HCT116 (cell line): ENCODE measurements around the gene TFDP3. TPM values are rescaled to one million over a fixed set of nuclear protein-coding genes. Genes with fewer than 3 reads are reported as not detected.

Source experiments
- ATAC-seq: fragments of 200-7000 bp; cut with Tn5 transposase; 2 replicates; pipeline ENCODE4 v1.9.1; 2020; ENCODE audit warnings: mild to moderate bottlenecking, moderate library complexity
- BruUV-seq: library from RNA; stranded (reverse); fragments of 400-500 nt; replicated peaks from 2 replicates; lab custom pipeline; 2021; lab: Mats Ljungman, UMichigan
- CTCF ChIA-PET: fragments of 300-600 bp; sonication (Branson Sonifier 250); formaldehyde crosslinking; loops from one replicate; lab custom pipeline; 2021; ENCODE audit warnings: antibody characterized with exemption; lab: Charles Lee
- POLR2A ChIA-PET: fragments of 300-600, 350-600 bp; sonication (Branson Sonifier 250); formaldehyde crosslinking; loops from one replicate; lab custom pipeline; 2021; ENCODE audit warnings: antibody characterized with exemption; lab: Charles Lee
- RAD21 ChIA-PET, 2 experiments: fragments of 300-600 bp; sonication (Branson Sonifier 250); formaldehyde crosslinking; loops; one replicate each; lab custom pipeline; 2023; ENCODE audit warnings: low total read pairs in 2 of 2; ENCODE audit not compliant: uncharacterized antibody in 2 of 2, unreplicated experiment in 2 of 2, low non-redundant PET in 1 of 2; lab: Charles Lee
- DNase-seq: peaks from one replicate; pipeline ENCODE4 v3.0.0-alpha.2; 2010; ENCODE audit warnings: low read depth, low spot score
- H2AFZ ChIP-seq: fragments of 200-600 bp; shearing (Covaris generic), sonication (generic); 2 replicates; pipeline ENCODE4 v1.6.1; 2017; ENCODE audit warnings: low read depth, mixed run types, mixed read lengths, antibody characterized with exemption, low read length; ENCODE audit not compliant: poor library complexity, severe bottlenecking
- H3K27ac ChIP-seq: 2 replicates; pipeline ENCODE4 v1.5.1; 2012; ENCODE audit warnings: low read depth, low read length
- H3K27me3 ChIP-seq: fragments of 200-600 bp; sonication (generic); 2 replicates; pipeline ENCODE4 v1.6.1; 2016; ENCODE audit warnings: mixed run types, low read length, mixed read lengths; ENCODE audit not compliant: insufficient read depth
- H3K36me3 ChIP-seq, 2 experiments: fragments of 200-500 bp in 1 of 2; fragments of 200-600 bp in 1 of 2; sonication (Bioruptor generic) in 1 of 2; sonication (generic) in 1 of 2; 2 replicates each; pipeline versions ENCODE4 v1.5.1 to v1.6.1; 2014 to 2016; ENCODE audit warnings: low read length in 2 of 2, inconsistent platforms in 1 of 2, mixed read lengths in 1 of 2, mixed run types in 1 of 2; ENCODE audit not compliant: insufficient read depth in 2 of 2, control insufficient read depth in 1 of 2
- H3K4me1 ChIP-seq, 2 experiments: fragments of 200-600 bp in 1 of 2; sonication (generic) in 1 of 2; 2 replicates each; pipeline versions ENCODE4 v1.5.1 to v1.6.1; 2012 to 2017; ENCODE audit warnings: low read length in 2 of 2, inconsistent platforms in 1 of 2, mild to moderate bottlenecking in 1 of 2, mixed read lengths in 1 of 2, mixed run types in 1 of 2, moderate library complexity in 1 of 2; ENCODE audit not compliant: insufficient read depth in 2 of 2, control insufficient read depth in 1 of 2
- H3K4me2 ChIP-seq: fragments of 200-600 bp; sonication (generic); 2 replicates; pipeline ENCODE4 v1.6.1; 2017; ENCODE audit warnings: mixed run types, low read length, mixed read lengths
- H3K4me3 ChIP-seq, 2 experiments: fragments of 200-600 bp in 1 of 2; sonication (generic) in 1 of 2; replicated peaks in 1 of 2; 2 replicates each; pipeline ENCODE4 v1.5.1; 2011 to 2016; ENCODE audit warnings: low read length in 2 of 2, control low read depth in 1 of 2, low read depth in 1 of 2, mild to moderate bottlenecking in 1 of 2, mixed read lengths in 1 of 2, mixed run types in 1 of 2
- H3K79me2 ChIP-seq: fragments of 200-600 bp; sonication (generic); 2 replicates; pipeline ENCODE4 v1.6.1; 2017; ENCODE audit warnings: mild to moderate bottlenecking, mixed run types, low read length, moderate library complexity, mixed read lengths; ENCODE audit not compliant: insufficient read depth
- H3K9ac ChIP-seq: fragments of 200-600 bp; sonication (generic); 2 replicates; pipeline ENCODE4 v1.6.1; 2016; ENCODE audit warnings: low read length, mixed read lengths
- H3K9me2 ChIP-seq: fragments of 200-600 bp; sonication (generic), shearing (Covaris generic); 2 replicates; pipeline ENCODE4 v1.6.1; 2017; ENCODE audit warnings: mixed run types, mild to moderate bottlenecking, moderate library complexity; ENCODE audit not compliant: insufficient read depth
- H3K9me3 ChIP-seq, 2 experiments: fragments of 200-500 bp in 1 of 2; fragments of 200-600 bp in 1 of 2; sonication (Bioruptor generic) in 1 of 2; sonication (generic) in 1 of 2; 2 replicates each; pipeline ENCODE4 v1.6.1; 2014 to 2017; ENCODE audit warnings: low read length in 2 of 2, mixed read lengths in 2 of 2, inconsistent platforms in 1 of 2, low read depth in 1 of 2, mild to moderate bottlenecking in 1 of 2, mixed run types in 1 of 2, moderate library complexity in 1 of 2; ENCODE audit not compliant: control insufficient read depth in 1 of 2, insufficient read depth in 1 of 2
- H4K20me1 ChIP-seq: fragments of 200-600 bp; sonication (generic), shearing (Covaris generic); 2 replicates; pipeline ENCODE4 v1.6.1; 2017; ENCODE audit warnings: mixed run types, mild to moderate bottlenecking, moderate library complexity; ENCODE audit not compliant: insufficient read depth
- CBX3 ChIP-seq: IDR thresholded peaks from 2 replicates; pipeline ENCODE4 v1.6.1; 2012; ENCODE audit warnings: low read depth
- CEBPB ChIP-seq: IDR thresholded peaks from 2 replicates; pipeline ENCODE4 v1.6.1; 2012; ENCODE audit warnings: low read depth
- CTCF ChIP-seq, 3 experiments: fragments of 200-600 bp in 1 of 3; sonication (generic) in 1 of 3; IDR thresholded peaks in 2 of 3; conservative IDR thresholded peaks in 1 of 3; 2 replicates each; pipeline ENCODE4 v1.5.1; 2012 to 2017; ENCODE audit warnings: low read depth in 2 of 3, low read length in 2 of 3, antibody characterized with exemption in 1 of 3, borderline replicate concordance in 1 of 3, control low read depth in 1 of 3, mild to moderate bottlenecking in 1 of 3, mixed read lengths in 1 of 3, mixed run types in 1 of 3, moderate library complexity in 1 of 3; ENCODE audit not compliant: insufficient read depth in 1 of 3
- EGR1 ChIP-seq: IDR thresholded peaks from 2 replicates; pipeline ENCODE4 v1.6.1; 2012; ENCODE audit warnings: low read depth
- ELF1 ChIP-seq: IDR thresholded peaks from 2 replicates; pipeline ENCODE4 v1.6.1; 2012; ENCODE audit warnings: low read depth, borderline replicate concordance
- EZH2phosphoT487 ChIP-seq: fragments of 200-600 bp; IDR thresholded peaks from 2 replicates; pipeline ENCODE4 v1.6.1; 2018; ENCODE audit warnings: antibody characterized with exemption, borderline replicate concordance
- FOSL1 ChIP-seq: IDR thresholded peaks from 2 replicates; pipeline ENCODE4 v1.6.1; 2012; ENCODE audit warnings: low read depth
- JUND ChIP-seq: IDR thresholded peaks from 2 replicates; pipeline ENCODE4 v1.6.1; 2012
- MAX ChIP-seq: IDR thresholded peaks from 2 replicates; pipeline ENCODE4 v1.6.1; 2012
- POLR2A ChIP-seq: IDR thresholded peaks from 2 replicates; pipeline ENCODE4 v1.7.0; 2011; ENCODE audit warnings: borderline replicate concordance; ENCODE audit not compliant: insufficient read depth, insufficient read length; ENCODE audit errors: extremely low read depth
- POLR2AphosphoS5 ChIP-seq: IDR thresholded peaks from 2 replicates; pipeline ENCODE4 v1.6.1; 2011; ENCODE audit warnings: mild to moderate bottlenecking, low read depth, low read length, moderate library complexity
- RAD21 ChIP-seq: IDR thresholded peaks from 2 replicates; pipeline ENCODE4 v1.6.1; 2012; ENCODE audit warnings: low read depth, mild to moderate bottlenecking
- REST ChIP-seq: IDR thresholded peaks from 2 replicates; pipeline ENCODE4 v1.6.1; 2012; ENCODE audit warnings: low read depth
- SIN3A ChIP-seq: IDR thresholded peaks from 2 replicates; pipeline ENCODE4 v1.6.1; 2012; ENCODE audit warnings: low read depth
- SP1 ChIP-seq: IDR thresholded peaks from 2 replicates; pipeline ENCODE4 v1.6.1; 2012; ENCODE audit warnings: low read depth
- TCF7L2 ChIP-seq: IDR thresholded peaks from 2 replicates; pipeline ENCODE4 v1.7.0; 2011; ENCODE audit warnings: borderline replicate concordance, inconsistent platforms; ENCODE audit not compliant: insufficient read depth, insufficient read length; ENCODE audit errors: extremely low read depth
- YY1 ChIP-seq: IDR thresholded peaks from 2 replicates; pipeline ENCODE4 v1.6.1; 2011; ENCODE audit warnings: low read length, low read depth, moderate library complexity, mild to moderate bottlenecking; ENCODE audit not compliant: insufficient replicate concordance; ENCODE audit errors: extremely low read depth
- ZBTB33 ChIP-seq: IDR thresholded peaks from 2 replicates; pipeline ENCODE4 v1.6.1; 2011; ENCODE audit warnings: mild to moderate bottlenecking, low read length, moderate library complexity; ENCODE audit not compliant: insufficient replicate concordance; ENCODE audit errors: extremely low read depth
- ZFX ChIP-seq: fragments of 450-650 bp; IDR thresholded peaks from 2 replicates; pipeline ENCODE4 v1.6.1; 2017
- intact Hi-C: fragments of 100-400 bp; cut with micrococcal nuclease; formaldehyde crosslinking; loops from 2 replicates; pipeline ENCODE4 v1.10.0; 2022
- total RNA-seq: library from RNA; stranded (reverse); gene quantifications from one replicate; pipeline ENCODE4 v1.2.1, GENCODE V29; 2021; ENCODE audit not compliant: unreplicated experiment
- TF ChIP-seq, protein P1 (sequence below): IDR thresholded peaks from 2 replicates; pipeline ENCODE4 v1.6.1; 2012

Gene TFDP3
- total RNA-seq, 1 experiment from 2014 or later = not detected

DNA sequence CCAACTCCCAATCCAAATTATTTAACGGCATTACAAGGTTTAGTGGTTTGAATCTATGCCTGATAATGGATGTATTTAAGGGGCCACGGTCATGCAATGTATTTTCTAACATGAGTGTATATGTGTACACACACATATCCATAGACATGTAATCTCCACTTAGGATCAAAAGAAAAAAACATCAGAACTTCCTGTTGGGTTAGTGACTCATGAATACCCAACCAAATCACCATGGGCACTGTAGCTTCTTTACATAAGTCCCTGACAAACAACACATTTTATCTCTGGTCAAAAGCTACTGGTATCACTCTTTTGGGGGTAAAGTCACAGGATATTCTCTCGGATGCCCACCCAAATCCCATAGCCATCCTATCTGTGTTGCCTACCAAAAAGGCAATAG, 36.5 kb upstream of the TFDP3 start:
- Histone ChIP-seq H2AFZ (no peak overlapping the region), H3K36me3 (no peaks in the 10 kb centered on the region), H3K27me3 (no peaks in the 10 kb centered on the region), H3K4me1 (no peaks in the 10 kb centered on the region), H3K4me3 (no peak overlapping the region), H3K4me2 (no peak overlapping the region), H4K20me1 (no peaks in the 10 kb centered on the region), H3K27ac (no peak overlapping the region), H3K9ac (no peak overlapping the region), H3K9me2 (no peaks in the 10 kb centered on the region), H3K79me2 (no peaks in the 10 kb centered on the region), H3K9me3 (no peaks in the 10 kb centered on the region)
- CTCF ChIA-PET = no interaction called here
- BruUV-seq = no TSS peak
- no peak for TF ChIP-seq POLR2AphosphoS5
- TF ChIP-seq EZH2phosphoT487 = no peak
- TF ChIP-seq SIN3A = no peak
- TF ChIP-seq SP1 = no peak
- no peak for TF ChIP-seq CEBPB
- TF ChIP-seq CBX3 = no peak
- TF ChIP-seq RAD21 = no peak
- no peak for TF ChIP-seq POLR2A
- TF ChIP-seq FOSL1 = no peak
- no peak for TF ChIP-seq ZFX
- no peak for TF ChIP-seq TCF7L2
- TF ChIP-seq JUND = no peak
- TF ChIP-seq EGR1 = no peak
- TF ChIP-seq YY1 = no peak
- no peak for TF ChIP-seq ZBTB33
- TF ChIP-seq MAX = no peak
- no peak for TF ChIP-seq CTCF (IDR thresholded peaks at IDR 0.05 in 2 of 3, conservative IDR thresholded peaks at IDR 0.05 in 1 of 3; ENCODE audit: borderline replicate concordance in 1 of 3, insufficient read depth in 1 of 3, low read depth in 2 of 3, low read length in 2 of 3)
- TF ChIP-seq REST = no peak
- TF ChIP-seq ELF1 = no peak
- TF ChIP-seq, protein P1, sequence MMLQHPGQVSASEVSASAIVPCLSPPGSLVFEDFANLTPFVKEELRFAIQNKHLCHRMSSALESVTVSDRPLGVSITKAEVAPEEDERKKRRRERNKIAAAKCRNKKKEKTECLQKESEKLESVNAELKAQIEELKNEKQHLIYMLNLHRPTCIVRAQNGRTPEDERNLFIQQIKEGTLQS = no peak
- POLR2A ChIA-PET = no interaction called here
- no peak for ATAC-seq
- RAD21 ChIA-PET = no interaction called here
- no peak for DNase-seq
- intact Hi-C loops = no loop called here
